Endothelial cell of umbilical vein (primary cell): ENCODE measurements around the gene SLC46A2. TPM values are rescaled to one million over a fixed set of nuclear protein-coding genes. Genes with fewer than 3 reads are reported as not detected.

Experiments
- BruUV-seq: library from RNA; stranded (reverse); fragments of 400-500 nt; replicated peaks from 2 replicates; lab custom pipeline; 2021; lab: Mats Ljungman, UMichigan
- CTCF ChIA-PET: fragments of 300-600, 350-600 bp; sonication (Branson Sonifier 250); formaldehyde crosslinking; loops from one replicate; lab custom pipeline; 2021; ENCODE audit warnings: antibody characterized with exemption, inconsistent platforms; lab: Charles Lee
- POLR2A ChIA-PET: fragments of 300-600, 350-600 bp; sonication (Branson Sonifier 250); formaldehyde crosslinking; loops from one replicate; lab custom pipeline; 2021; ENCODE audit warnings: antibody characterized with exemption, inconsistent platforms; lab: Charles Lee
- DNase-seq: peaks from one replicate; pipeline ENCODE4 v3.0.0-alpha.2; 2011; ENCODE audit warnings: low read depth, low spot score
- FAIRE-seq: peaks from 2 replicates; lab custom pipeline; 2011; peaks lifted over from hg19 to GRCh38; lab: Jason Lieb, UNC
- H2AFZ ChIP-seq: 2 replicates; pipeline ENCODE4 v1.6.0; 2012; ENCODE audit warnings: low read depth, low read length, control low read depth, inconsistent platforms
- H3K27ac ChIP-seq: 2 replicates; pipeline ENCODE4 v1.5.1; 2011; ENCODE audit warnings: low read depth, mild to moderate bottlenecking, control low read depth, low read length, moderate library complexity; ENCODE audit not compliant: insufficient read depth
- H3K27me3 ChIP-seq, 2 experiments: 2 replicates each; pipeline versions ENCODE4 v1.6.0 to v1.6.1; 2011; ENCODE audit warnings: low read length in 2 of 2, mixed read lengths in 1 of 2; ENCODE audit not compliant: control insufficient read depth in 2 of 2, insufficient read depth in 2 of 2
- H3K36me3 ChIP-seq, 2 experiments: 2 replicates in 1 of 2; 3 replicates in 1 of 2; pipeline ENCODE4 v1.5.1; 2011; ENCODE audit warnings: low read length in 2 of 2, mild to moderate bottlenecking in 1 of 2, moderate library complexity in 1 of 2; ENCODE audit not compliant: control insufficient read depth in 2 of 2, insufficient read depth in 2 of 2; ENCODE audit errors: extremely low read depth in 1 of 2
- H3K4me1 ChIP-seq: 3 replicates; pipeline ENCODE4 v1.5.1; 2011; ENCODE audit warnings: mild to moderate bottlenecking, low read length; ENCODE audit not compliant: control insufficient read depth, insufficient read depth; ENCODE audit errors: extremely low read depth
- H3K4me2 ChIP-seq: 2 replicates; pipeline ENCODE4 v1.6.1; 2011; ENCODE audit warnings: low read length, control low read depth, mixed read lengths; ENCODE audit not compliant: insufficient read depth
- H3K4me3 ChIP-seq, 3 experiments: fragments of 200-600 bp in 1 of 3; sonication (generic), shearing (Covaris generic) in 1 of 3; replicated peaks in 1 of 3; 2 replicates each; pipeline ENCODE4 v1.5.1; 2011 to 2016; ENCODE audit warnings: control low read depth in 3 of 3, low read length in 3 of 3, mild to moderate bottlenecking in 2 of 3, inconsistent platforms in 1 of 3, low read depth in 1 of 3, moderate library complexity in 1 of 3; ENCODE audit not compliant: insufficient read depth in 1 of 3
- H3K79me2 ChIP-seq: 2 replicates; pipeline ENCODE4 v1.6.0; 2012; ENCODE audit warnings: low read length, inconsistent platforms; ENCODE audit not compliant: control insufficient read depth, insufficient read depth
- H3K9ac ChIP-seq: replicated peaks from 2 replicates; pipeline ENCODE3; 2011; ENCODE audit warnings: low read length, control low read depth; ENCODE audit not compliant: insufficient read depth; ENCODE audit errors: extremely low read depth
- H3K9me1 ChIP-seq: replicated peaks from 3 replicates; pipeline ENCODE4 v1.6.0; 2011; ENCODE audit warnings: mild to moderate bottlenecking, low read length; ENCODE audit not compliant: control insufficient read depth, insufficient read depth; ENCODE audit errors: extremely low read depth
- H3K9me3 ChIP-seq: replicated peaks from 2 replicates; pipeline ENCODE4 v1.5.1; 2012; ENCODE audit warnings: low read length, inconsistent platforms; ENCODE audit not compliant: control insufficient read depth, insufficient read depth
- H4K20me1 ChIP-seq: replicated peaks from 2 replicates; pipeline ENCODE3; 2011; ENCODE audit warnings: mild to moderate bottlenecking, low read length; ENCODE audit not compliant: control insufficient read depth, insufficient read depth; ENCODE audit errors: extremely low read depth
- EZH2 ChIP-seq: IDR thresholded peaks from 2 replicates; pipeline ENCODE4 v1.6.1; 2012; ENCODE audit warnings: borderline replicate concordance, low read depth, mild to moderate bottlenecking, moderate library complexity, low read length, inconsistent platforms; ENCODE audit not compliant: severe bottlenecking
- FOS ChIP-seq: IDR thresholded peaks from 2 replicates; pipeline ENCODE4 v1.6.1; 2011; ENCODE audit warnings: mild to moderate bottlenecking, low read length, moderate library complexity, borderline replicate concordance; ENCODE audit not compliant: insufficient read depth
- GATA2 ChIP-seq: IDR thresholded peaks from 2 replicates; pipeline ENCODE4 v1.7.0; 2011; ENCODE audit warnings: low read depth, mild to moderate bottlenecking, moderate library complexity, mixed read lengths, low read length; ENCODE audit not compliant: insufficient read length, insufficient read depth
- JUN ChIP-seq: IDR thresholded peaks from 2 replicates; pipeline ENCODE4 v1.6.1; 2011; ENCODE audit warnings: borderline replicate concordance, low read depth; ENCODE audit not compliant: insufficient read length, insufficient read depth
- MYC ChIP-seq: IDR thresholded peaks from one replicate; pipeline ENCODE4 v1.6.1; 2011; ENCODE audit warnings: mild to moderate bottlenecking, low read depth, low read length
- POLR2A ChIP-seq: IDR thresholded peaks from 2 replicates; pipeline ENCODE4 v1.6.1; 2012; ENCODE audit warnings: low read depth, mild to moderate bottlenecking, control low read depth, low read length
- POLR2AphosphoS5 ChIP-seq: IDR thresholded peaks from 2 replicates; pipeline ENCODE4 v1.6.1; 2012; ENCODE audit warnings: low read depth, mild to moderate bottlenecking, control low read depth, low read length, moderate library complexity; ENCODE audit not compliant: insufficient read depth
- dilution Hi-C: fragments of 300-500 bp; cut with MboI; formaldehyde crosslinking; loops from one replicate; pipeline ENCODE4 v1.15.0; 2019; ENCODE audit warnings: low sequenced_read_pairs; ENCODE audit not compliant: extremely low pct_ligation_motif_present
- intact Hi-C: fragments of 100-400 bp; cut with micrococcal nuclease; formaldehyde crosslinking; loops from one replicate; pipeline ENCODE4 v1.10.0; 2022
- polyA plus RNA-seq, 4 experiments: library from polyadenylated mRNA; depleted of rRNA in 3 of 4; stranded (reverse) in 3 of 4; unstranded in 1 of 4; fragments of >200 nt; gene quantifications; 2 replicates each; pipeline versions ENCODE4 v1.2.1 to v1.2.3, GENCODE V29; 2011 to 2012; ENCODE audit warnings: missing spikeins in 1 of 4
- total RNA-seq: library from RNA; stranded (reverse); gene quantifications from 2 replicates; pipeline ENCODE4 v1.2.3, GENCODE V29; 2021
- TF ChIP-seq, protein P1 (sequence below): IDR thresholded peaks from 2 replicates; pipeline ENCODE4 v1.6.1; 2011; ENCODE audit not compliant: insufficient read depth, insufficient read length
- TF ChIP-seq, protein P2 (sequence below), 2 donors: IDR thresholded peaks; 1 replicate in 1 of 2; 2 replicates in 1 of 2; pipeline ENCODE4 v1.5.1; 2011; ENCODE audit warnings: low read length in 2 of 2, mild to moderate bottlenecking in 2 of 2, moderate library complexity in 2 of 2, control low read depth in 1 of 2, inconsistent platforms in 1 of 2, low read depth in 1 of 2; ENCODE audit not compliant: insufficient read depth in 1 of 2; ENCODE audit errors: extremely low read depth in 1 of 2

The SLC46A2 gene
- total and polyA plus RNA-seq, 2 donors (not counting 3 experiments of a cell fraction or from before 2014, with no cell fraction given): not detected

DNA sequence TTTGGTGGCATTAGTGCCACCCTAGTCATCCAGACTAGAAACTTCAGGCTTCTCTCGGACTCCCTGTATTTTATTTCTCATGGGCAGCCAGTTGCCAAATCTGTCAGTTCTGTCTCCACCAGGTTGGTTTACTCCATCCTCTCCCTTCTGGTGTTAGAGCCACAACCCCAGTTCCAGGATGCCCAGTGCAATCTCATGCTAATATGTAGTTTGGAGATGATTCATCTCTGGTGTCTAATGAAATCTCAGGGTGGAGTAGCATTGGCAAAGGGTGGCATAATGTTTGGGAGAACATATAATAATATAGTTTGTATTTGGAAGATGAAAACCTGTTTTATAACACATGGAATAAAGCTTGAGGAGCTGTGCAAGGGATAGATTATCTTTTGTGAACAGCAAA lies 30.2 kb downstream of the SLC46A2 start:
- intact Hi-C loops: no loop called here
- Histone ChIP-seq H4K20me1 (no peaks in the 10 kb centered on the region), H3K9me1 (no peaks in the 10 kb centered on the region), H3K4me3 (no peak overlapping the region), H3K9ac (no peak overlapping the region), H3K27me3 (no peaks in the 10 kb centered on the region), H3K36me3 (no peaks in the 10 kb centered on the region), H3K79me2 (no peaks in the 10 kb centered on the region), H3K27ac (no peak overlapping the region), H2AFZ (no peak overlapping the region), H3K9me3 (no peaks in the 10 kb centered on the region), H3K4me1 (no peaks in the 10 kb centered on the region), H3K4me2 (no peak overlapping the region)
- no peak for DNase-seq
- ChIA-PET CTCF (interaction anchor here (2.1 kb wide), 1 partner anchor 43 kb away, joined by 10 read pairs; no protein-coding TSS in a partner anchor), POLR2A (no interaction called here)
- FAIRE-seq: no peak
- no peak for TF ChIP-seq FOS
- no peak for TF ChIP-seq GATA2
- TF ChIP-seq, protein P1, sequence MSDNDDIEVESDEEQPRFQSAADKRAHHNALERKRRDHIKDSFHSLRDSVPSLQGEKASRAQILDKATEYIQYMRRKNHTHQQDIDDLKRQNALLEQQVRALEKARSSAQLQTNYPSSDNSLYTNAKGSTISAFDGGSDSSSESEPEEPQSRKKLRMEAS: no peak
- no peak for TF ChIP-seq MYC
- TF ChIP-seq EZH2: no peak
- TF ChIP-seq, protein P2, sequence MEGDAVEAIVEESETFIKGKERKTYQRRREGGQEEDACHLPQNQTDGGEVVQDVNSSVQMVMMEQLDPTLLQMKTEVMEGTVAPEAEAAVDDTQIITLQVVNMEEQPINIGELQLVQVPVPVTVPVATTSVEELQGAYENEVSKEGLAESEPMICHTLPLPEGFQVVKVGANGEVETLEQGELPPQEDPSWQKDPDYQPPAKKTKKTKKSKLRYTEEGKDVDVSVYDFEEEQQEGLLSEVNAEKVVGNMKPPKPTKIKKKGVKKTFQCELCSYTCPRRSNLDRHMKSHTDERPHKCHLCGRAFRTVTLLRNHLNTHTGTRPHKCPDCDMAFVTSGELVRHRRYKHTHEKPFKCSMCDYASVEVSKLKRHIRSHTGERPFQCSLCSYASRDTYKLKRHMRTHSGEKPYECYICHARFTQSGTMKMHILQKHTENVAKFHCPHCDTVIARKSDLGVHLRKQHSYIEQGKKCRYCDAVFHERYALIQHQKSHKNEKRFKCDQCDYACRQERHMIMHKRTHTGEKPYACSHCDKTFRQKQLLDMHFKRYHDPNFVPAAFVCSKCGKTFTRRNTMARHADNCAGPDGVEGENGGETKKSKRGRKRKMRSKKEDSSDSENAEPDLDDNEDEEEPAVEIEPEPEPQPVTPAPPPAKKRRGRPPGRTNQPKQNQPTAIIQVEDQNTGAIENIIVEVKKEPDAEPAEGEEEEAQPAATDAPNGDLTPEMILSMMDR (IDR thresholded peaks at IDR 0.05; ENCODE audit: extremely low read depth in 1 of 2, insufficient read depth in 1 of 2, low read depth in 1 of 2, low read length in 2 of 2): no peak
- no peak for TF ChIP-seq JUN
- TF ChIP-seq POLR2A: no peak
- no peak for TF ChIP-seq POLR2AphosphoS5
- dilution Hi-C loops: no loop called here
- no TSS peak for BruUV-seq
